Measurements from ENCODE around the gene SMIM22. TPM values are rescaled to one million over a fixed set of nuclear protein-coding genes. Genes with fewer than 3 reads are reported as not detected.
A peak's percentile ranks its signal among the peaks of the same experiment; 100 is the strongest.

Gene SMIM22
- total RNA-seq, 1 donor: not detected

DNA sequence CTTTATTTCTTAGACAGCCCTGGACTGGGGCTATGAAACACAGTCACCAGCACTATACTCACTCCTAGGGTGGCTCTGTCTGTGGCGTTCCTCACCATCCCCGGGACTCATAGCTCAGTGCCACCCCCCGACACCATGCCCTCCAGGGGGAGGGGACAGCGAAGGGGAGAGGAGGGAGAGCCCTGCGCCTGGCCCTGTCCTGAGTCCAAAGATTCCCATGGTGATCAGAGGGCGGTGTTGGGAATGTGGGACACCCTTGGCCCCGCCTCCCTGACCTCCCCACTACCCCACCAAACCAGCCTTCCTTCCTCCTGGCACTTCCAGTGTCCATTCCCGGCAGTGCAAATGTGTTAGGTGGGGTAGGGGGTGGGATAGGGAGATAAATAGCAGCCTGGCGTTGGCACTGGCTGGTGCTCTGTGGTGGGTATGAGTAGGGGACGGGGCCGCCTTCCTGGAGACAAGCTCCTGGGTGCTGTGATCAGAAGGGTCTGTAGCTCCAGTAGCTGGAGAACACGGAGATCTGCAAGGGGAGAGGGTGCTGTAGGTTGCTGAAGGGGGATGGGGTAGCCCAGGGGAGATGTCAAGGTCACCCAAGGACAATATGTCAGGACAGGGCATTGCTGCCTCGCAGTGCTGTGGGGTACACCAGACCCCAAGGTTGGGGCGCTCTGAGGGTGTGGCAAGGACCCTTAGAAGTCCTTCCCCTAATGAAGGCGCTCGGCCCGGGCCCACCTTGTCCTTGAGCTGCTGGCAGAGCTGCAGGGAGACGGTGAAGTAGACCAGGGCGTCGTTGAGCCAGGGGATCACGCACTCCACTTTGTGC is 2.0 kb downstream of the SMIM22 start:
- no peak overlapping the region for H3K4me3 ChIP-seq (ENCODE audit: low read depth, low read length)
- TF ChIP-seq, protein P1, sequence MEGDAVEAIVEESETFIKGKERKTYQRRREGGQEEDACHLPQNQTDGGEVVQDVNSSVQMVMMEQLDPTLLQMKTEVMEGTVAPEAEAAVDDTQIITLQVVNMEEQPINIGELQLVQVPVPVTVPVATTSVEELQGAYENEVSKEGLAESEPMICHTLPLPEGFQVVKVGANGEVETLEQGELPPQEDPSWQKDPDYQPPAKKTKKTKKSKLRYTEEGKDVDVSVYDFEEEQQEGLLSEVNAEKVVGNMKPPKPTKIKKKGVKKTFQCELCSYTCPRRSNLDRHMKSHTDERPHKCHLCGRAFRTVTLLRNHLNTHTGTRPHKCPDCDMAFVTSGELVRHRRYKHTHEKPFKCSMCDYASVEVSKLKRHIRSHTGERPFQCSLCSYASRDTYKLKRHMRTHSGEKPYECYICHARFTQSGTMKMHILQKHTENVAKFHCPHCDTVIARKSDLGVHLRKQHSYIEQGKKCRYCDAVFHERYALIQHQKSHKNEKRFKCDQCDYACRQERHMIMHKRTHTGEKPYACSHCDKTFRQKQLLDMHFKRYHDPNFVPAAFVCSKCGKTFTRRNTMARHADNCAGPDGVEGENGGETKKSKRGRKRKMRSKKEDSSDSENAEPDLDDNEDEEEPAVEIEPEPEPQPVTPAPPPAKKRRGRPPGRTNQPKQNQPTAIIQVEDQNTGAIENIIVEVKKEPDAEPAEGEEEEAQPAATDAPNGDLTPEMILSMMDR (IDR thresholded peaks at IDR 0.05; ENCODE audit: insufficient read depth, low read depth, low read length): no peak
- DNase-seq (ENCODE audit: low read depth): no peak

DNA sequence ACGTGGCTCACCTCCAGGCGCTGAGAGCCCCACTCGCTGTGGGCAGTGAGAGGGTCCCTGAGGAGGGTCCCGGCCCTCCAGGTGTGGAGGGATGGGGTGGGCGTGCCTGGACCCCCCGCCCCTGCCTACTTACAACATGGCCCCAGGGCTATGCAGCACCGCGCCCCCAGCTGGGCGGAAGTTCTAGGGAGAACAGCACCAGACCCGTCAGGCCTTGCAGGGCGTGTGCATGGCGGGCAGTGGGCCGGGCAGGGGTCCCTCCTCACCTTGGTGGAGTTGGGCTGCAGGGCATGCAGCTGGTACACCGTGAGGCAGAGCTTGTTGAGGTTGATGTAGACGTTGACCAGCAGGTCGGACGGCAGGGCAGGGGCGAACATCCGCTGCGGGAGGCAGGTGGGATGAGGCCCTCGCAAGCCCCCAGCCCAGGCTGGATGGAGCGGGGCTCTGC is 2.7 kb downstream of the SMIM22 start:
- TF ChIP-seq, protein P1 (IDR thresholded peaks at IDR 0.05; ENCODE audit: insufficient read depth, low read depth, low read length): no peak
- DNase-seq (ENCODE audit: low read depth): no peak
- H3K4me3 ChIP-seq (ENCODE audit: low read depth, low read length): no peak overlapping the region

GRCh38 chr16:4798456-4798855 is 3.3 kb downstream of the SMIM22 start:
- TF ChIP-seq, protein P1 (IDR thresholded peaks at IDR 0.05; ENCODE audit: insufficient read depth, low read depth, low read length): no peak
- no peak for DNase-seq (ENCODE audit: low read depth)
- H3K4me3 ChIP-seq (ENCODE audit: low read depth, low read length): no peak overlapping the region

DNA sequence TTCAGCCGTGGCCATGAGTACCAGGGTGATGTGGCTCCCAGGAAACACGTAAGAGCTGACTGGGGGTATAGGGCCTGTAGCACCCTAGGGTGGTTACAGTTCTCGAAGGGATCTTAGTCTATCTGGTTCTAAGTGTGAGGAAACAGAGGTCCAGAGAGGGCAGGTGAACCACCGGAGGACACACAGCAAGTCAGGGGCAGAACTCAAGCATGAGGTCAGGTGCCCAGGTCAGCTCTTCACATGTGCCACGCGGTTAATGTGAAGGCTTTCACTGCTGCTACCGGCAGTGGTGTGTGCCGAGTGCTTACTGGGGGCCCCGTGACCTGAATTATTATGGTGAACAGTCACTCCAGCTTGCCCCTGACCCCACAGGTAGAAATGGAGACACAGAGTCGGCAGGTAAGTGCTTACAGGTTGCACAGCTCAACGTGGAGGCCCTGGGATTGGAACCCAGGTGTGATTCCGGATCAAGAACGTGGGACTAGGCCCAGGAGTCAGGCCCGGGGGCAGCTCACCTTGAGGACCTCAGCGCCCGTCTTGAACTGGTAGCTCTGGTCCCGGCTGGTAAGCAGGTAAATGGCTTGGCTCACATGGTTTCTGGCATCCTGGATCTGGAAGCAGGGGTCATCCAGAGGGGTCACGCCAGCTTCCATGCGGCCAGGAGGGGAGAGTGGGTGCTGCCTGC is 4.1 kb downstream of the SMIM22 start:
- TF ChIP-seq, protein P1 (IDR thresholded peaks at IDR 0.05; ENCODE audit: insufficient read depth, low read depth, low read length): no peak
- H3K4me3 ChIP-seq (ENCODE audit: low read depth, low read length): no peak overlapping the region
- DNase-seq (ENCODE audit: low read depth): no peak

DNA sequence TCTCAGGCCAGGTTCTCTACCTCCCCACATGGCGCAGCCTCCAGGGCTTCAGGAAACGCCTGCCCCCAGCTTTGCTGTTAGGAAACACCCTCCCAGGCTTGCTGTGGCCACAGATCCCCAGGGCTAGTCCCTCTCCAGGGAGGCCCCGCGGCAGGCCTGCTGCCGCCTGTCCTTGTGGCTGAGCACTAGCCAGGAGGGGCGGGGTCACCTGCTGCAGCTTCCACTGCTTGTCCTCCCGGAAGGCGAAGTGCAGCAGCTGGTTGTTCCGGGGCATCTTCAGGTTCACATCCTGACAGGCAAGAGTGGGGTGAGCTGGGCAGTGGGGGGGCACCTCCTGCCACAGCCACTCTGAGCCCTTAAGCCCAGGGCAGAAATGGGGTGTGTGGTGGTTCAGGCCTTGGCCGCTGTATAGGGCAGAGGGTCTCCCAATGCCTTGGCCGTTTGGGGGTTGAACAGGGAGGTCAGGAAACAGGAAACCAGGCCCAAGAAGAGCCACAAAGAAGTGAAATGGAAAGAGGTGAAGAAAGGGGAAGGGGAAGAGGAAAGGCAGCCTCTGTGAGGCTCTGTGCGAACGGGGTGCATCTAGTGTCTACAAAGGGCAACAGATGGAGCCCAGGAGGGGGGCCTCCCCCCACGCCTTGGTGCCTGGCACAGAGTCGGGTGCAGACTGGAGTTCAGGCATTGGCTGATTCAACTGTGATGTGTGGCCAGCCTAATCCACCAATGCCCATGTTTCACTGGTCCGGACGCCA is 5.3 kb downstream of the SMIM22 start:
- DNase-seq (ENCODE audit: low read depth): no peak
- TF ChIP-seq, protein P1 (IDR thresholded peaks at IDR 0.05; ENCODE audit: insufficient read depth, low read depth, low read length): no peak
- no peak overlapping the region for H3K4me3 ChIP-seq (ENCODE audit: low read depth, low read length)

DNA sequence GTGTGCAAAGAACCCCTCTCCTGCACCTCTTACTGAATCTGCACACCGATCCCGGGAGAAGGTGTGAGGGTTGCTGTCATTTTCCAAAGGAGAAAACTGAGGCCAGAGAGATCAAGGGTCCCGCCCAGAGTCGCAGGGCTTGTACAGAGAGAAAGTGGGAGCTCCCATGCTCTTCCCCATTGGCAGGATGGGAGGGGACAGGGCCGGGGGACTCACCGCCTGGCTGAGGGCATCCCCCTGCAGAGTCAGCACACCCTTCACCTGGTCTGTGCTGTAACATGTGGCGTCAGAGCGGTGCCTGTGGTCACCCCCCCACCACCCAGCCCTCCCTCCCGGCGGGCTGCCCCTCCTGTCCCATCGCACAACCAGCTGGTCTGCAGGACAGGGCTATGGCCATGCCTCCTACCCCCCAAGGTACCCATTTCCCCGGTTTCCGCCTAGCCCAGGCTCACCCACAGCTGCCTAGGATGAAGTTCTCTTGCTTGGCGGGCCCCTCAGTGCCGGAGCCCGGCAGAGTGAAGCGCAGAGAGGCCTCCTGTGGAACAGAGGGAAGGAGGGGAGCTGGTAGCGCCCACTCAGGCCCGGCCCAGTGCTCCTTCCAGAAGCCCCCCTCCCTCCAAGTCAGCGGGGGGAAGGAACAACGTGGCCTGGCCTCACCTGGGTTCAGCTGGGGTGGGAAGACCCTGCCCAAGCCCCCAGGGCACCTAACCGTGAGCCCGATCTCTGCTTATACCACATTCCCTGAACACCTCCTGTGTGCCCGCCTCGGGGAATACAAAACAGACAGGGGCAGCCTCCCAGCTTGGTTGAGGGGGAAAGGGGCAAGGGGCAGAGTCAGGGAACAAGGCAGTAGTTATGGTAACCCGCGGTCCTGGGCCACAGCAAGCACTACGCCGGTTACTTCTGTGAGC is 6.1 kb downstream of the SMIM22 start:
- TF ChIP-seq, protein P1 (IDR thresholded peaks at IDR 0.05; ENCODE audit: insufficient read depth, low read depth, low read length): no peak
- peak overlapping the region; percentile 77 for H3K4me3 ChIP-seq (ENCODE audit: low read depth, low read length)
- no peak for DNase-seq (ENCODE audit: low read depth)
